Activated CD8-positive, alpha-beta memory T cell treated with anti-CD3 and anti-CD28 coated beads for 1 hour (primary cell): Measurements from ENCODE around the gene CAMTA1.
A peak's percentile ranks its signal among the peaks of the same experiment; 100 is the strongest.

Experiments
- DNase-seq, 2 donors: peaks; one replicate each; pipeline ENCODE4 v3.0.0-alpha.2; 2020; ENCODE audit warnings: low read depth in 1 of 2; ENCODE audit errors: extremely low read depth in 1 of 2

Gene CAMTA1

DNA sequence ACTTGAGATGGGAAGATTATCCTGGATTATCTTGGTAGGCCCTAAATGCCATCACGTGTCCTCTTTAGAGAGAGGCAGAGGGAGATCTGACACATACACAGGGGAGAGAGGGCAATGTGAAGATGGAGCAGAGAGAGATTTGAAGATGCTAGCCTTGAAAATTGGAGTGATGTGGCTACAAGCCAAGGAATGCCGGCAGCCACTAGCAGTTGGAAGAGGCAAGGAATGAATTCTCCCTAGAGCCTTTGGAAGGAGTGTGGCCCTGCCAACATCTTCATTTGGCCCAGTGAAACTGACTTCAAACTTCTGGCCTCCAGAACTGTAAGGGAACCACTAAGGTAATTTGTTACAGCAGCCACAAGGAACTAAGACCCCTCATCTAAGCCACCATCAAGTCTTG, 8.9 kb upstream of the CAMTA1 start:
- no peak for DNase-seq

DNA sequence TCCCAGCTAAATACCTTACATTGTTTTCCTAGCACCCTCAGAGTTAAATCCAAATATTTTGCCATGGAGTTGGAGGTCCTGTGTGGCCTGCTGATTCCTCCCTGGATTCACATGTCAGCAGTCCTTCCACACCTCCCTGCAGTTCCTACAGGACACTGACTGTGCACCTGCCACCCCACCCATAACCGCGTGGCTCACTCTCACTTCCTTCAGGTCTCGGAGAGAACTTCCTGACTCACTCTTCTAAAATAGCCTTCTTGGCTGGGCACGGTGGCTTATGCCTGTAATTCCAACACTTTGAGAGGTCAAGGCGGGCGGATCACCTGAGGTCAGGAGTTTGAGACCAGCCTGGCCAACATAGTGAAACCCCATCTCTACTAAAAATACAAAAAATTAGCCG, 8.4 kb upstream of the CAMTA1 start:
- no peak for DNase-seq

- no peak for DNase-seq
Measured at GRCh38 chr1:6777813-6778212, 7.4 kb upstream of the CAMTA1 start.

DNA sequence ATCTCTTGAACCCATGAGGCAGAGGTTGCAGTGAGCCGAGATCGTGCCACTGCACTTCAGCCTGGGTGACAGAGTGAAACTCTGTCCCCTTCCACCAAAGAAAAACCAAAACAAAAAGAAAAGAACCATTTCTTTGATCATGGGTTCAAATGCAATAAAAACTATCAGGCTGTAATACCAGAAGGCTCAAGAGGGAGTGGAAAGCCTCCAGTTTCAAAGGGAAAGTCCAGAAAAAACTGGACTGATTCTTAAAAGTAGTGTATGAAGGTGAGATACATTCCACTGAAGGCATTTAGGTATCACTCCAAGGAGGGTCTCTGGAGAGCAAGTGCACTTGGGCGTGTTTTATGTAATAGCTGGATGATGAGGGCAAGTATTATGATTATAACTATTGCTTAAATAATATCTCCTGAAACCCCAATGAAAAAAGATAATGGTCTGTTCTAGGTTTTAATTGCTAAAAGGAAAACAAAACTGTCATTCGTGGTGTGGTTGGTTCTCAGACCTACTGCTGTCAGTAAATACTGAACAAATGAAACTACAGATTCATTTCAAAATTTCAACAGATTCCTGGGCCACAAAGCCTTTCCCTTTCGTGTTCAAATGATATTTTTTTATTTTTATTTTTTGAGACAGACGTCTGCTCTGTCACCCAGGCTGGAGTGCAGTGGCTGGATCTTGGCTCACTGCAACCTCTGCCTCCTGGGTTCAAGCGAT, 6.0 kb upstream of the CAMTA1 start:
- no peak for DNase-seq

DNA sequence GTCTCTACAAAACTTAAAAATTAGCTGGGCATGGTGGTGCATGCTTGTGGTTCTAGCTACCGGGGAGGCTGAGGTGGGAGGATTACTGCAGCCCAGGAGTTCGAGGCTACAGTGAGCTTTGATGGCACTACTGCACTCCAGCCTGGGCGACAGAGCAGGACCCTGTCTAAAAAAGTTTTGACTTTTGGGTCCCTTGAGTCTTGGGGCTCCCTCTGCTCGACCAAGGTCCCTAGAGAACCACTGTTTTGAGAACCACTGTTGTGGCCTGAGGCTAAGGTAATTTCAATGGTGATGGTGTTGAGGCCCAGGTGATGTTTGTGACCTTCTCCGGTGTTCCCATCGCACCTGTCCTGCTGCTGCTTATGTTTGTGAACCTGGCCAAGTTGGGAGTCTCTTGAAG, 3.1 kb upstream of the CAMTA1 start:
- no peak for DNase-seq

DNA sequence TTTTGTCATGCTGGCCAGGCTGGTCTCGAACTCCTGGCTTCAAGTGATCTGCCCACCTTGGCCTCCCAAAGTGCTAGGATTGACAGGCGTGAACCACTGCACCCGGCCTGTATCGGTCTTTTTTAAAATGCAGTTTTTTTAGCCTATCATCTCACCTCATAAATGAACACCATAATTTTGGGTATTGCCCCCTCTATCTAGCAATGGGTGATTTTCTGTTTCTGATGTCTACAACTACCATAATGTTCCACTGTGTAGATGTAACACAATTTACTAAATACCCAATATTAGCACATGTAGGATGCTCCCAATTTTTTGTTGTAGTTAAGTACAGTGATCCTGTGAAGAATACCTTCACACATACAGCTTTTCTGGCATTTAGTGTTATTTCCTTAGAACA, 2.0 kb upstream of the CAMTA1 start:
- DNase-seq: no peak

- DNase-seq: no peak
Measured at GRCh38 chr1:6783936-6784559, 1.2 kb upstream of the CAMTA1 start.

GRCh38 chr1:6784560-6785317, 515 bp upstream of the CAMTA1 start:
- DNase-seq: peak; percentile 96 to 99

DNA sequence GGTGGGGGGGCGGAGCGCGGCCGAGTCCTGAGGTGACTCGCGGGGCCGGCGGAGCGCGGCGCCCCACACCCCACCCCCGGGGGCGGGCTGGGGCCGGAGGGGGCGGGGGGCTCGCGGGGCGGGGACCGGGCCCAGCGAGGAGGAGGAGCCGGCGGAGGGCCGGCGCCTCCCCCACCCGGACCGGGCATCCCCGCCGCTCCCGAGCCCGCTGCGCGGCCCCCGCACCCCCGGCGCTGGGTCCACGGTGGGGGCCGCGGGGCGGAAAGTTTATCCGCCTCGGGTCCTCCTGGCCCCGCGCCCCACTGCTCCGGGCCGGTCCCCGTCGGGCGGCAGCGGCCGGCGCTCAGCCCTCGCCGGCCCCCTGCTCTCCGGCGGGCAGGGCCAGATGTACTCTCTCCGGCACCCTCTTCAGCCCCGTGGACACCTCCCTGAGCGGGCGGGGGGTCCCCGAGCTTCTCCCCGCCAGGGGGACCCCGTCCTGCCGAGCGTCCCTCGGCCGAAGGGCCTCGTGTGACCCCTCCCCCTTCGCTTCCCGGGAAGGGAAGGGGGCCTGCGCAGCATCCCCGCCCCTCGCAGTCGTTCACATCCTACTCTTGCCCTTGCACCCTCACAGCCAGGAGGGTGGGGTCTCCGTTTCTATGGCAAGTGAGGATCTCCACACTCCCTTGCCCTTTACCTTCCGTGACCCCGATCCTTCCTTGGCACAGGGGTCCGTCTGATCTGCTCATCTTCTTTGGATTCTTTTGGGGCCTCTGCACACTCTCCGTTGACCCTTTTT, 663 bp downstream of the CAMTA1 start:
- DNase-seq: peak in 1 of 2 donors; percentile 19

DNA sequence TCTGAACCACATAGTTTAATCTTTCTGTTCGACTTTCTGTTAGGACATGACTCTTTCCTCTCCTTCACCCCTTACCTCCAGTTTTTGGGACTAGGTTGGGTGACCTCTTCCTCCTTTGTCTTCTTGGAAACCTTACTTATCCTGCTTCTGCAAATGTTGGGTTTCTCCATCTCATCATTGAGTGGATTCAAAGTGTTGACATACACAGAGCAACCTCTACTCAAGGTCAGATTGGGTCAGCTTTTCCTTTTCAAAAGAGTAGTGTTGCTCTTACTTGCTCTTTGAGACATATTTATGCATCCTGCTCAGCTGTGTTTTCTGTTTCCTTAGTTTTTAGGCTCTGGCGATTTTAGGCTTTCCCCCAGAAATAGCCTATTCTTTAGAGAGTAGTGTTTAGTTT, 3.7 kb downstream of the CAMTA1 start:
- no peak for DNase-seq

DNA sequence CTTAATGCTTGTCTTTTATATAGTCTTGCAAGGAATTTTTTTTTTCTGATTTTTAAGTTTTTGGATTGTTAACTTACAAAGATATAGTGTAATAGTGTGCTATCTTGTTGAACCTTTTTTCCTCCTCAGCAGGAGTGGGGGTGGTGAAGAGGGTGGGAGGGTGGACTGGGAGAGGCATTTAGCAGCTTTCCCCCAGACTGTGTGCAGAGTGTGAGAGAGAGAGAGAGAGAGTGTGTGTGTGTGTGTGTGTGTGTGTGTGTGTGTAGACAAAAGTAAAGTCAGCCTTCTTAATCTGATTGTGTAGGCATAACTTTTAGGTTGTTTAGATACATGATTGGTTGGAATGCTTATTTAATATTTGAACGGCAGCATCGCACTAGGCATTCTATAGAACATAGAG, 4.9 kb downstream of the CAMTA1 start:
- DNase-seq: no peak

- DNase-seq: no peak
Measured at GRCh38 chr1:6794164-6794563, 8.9 kb downstream of the CAMTA1 start.

DNA sequence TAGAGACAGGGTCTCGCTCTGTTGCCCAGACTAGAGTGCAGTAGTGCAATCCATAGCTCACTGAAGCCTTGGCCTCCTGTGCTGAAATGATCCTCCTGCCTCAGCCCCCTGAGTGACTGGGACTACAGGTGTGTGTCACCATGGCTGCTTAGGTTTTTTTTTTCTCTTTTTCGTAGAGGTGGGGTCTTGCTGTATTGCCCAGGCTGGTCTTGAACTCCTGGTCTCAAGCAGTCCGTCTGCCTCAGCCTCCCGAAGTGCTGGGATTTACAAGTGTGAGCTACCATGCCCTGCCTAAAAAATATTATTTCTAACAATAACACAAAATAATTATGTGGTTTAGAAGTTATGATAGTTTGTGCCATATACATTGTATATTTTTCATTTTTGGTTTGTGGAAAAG, 9.9 kb downstream of the CAMTA1 start:
- no peak for DNase-seq

GRCh38 chr1:6795661-6796060, 10.4 kb downstream of the CAMTA1 start:
- no peak for DNase-seq

DNA sequence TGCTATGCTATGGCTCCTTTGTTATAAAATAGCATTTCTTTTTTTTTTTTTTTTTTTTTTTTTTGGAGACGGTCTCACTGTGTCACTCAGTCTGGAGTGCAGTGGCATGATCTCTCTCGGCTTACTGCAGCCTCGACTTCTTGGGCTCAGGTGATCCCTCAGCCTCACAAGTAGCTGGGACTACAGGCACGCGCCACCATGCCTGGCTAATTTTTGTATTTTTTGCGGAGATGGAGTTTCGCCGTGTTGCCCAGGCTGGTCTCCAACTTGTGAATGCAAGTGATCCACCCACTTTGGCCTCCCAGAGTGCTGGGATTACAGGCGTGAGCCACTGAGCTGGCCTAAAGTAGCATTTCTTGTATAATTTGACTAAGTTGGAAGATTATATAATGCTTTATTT, 10.8 kb downstream of the CAMTA1 start:
- DNase-seq: no peak

GRCh38 chr1:6799499-6799898, 14.2 kb downstream of the CAMTA1 start:
- no peak for DNase-seq

GRCh38 chr1:6800745-6801144, 15.5 kb downstream of the CAMTA1 start:
- DNase-seq: no peak

DNA sequence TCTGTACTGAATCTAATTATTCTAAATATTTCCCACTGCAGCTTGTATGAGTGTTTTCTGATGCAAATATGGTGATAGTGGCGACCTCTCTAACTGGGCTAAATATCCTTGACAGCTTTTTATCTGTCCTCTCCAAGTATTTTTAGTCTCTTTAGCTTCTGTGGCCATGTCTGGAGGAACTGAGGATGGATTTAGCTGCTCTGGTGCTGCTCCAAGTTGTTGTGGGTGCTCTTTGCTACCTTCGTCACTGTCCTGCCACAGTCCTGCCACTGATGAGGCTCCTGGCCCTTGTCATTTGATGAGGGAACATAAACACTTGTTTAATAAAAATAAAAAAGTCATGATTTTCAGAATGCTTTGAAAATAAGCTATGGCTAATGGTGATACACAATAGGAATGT, 15.9 kb downstream of the CAMTA1 start:
- no peak for DNase-seq

- no peak for DNase-seq
Measured at GRCh38 chr1:6801966-6802365, 16.7 kb downstream of the CAMTA1 start.

- DNase-seq: no peak
Measured at GRCh38 chr1:6802454-6802853, 17.2 kb downstream of the CAMTA1 start.

GRCh38 chr1:6802893-6803292, 17.6 kb downstream of the CAMTA1 start:
- DNase-seq: no peak
